Hematopoietic multipotent progenitor cell treated with erythropoietin and hydrocortisone succinate and interleukin-3 and kit ligand, for 15 days (in vitro differentiated cells): ENCODE results near the gene MATN4.

Experiments
- DNase-seq: peaks from one replicate; pipeline ENCODE4 v3.0.0-alpha.2; 2015; ENCODE audit warnings: low spot score

Gene MATN4

GRCh38 chr20:45313943-45314342 is 5.8 kb upstream of the MATN4 start:
- DNase-seq, result no peak

GRCh38 chr20:45313065-45313695 is 5.1 kb upstream of the MATN4 start:
- DNase-seq, result no peak

- no peak for DNase-seq
These were observed 4.1 kb upstream of the MATN4 start for GRCh38 chr20:45312241-45312640.

- DNase-seq, result peak; percentile 34
These were observed 3.6 kb upstream of the MATN4 start for GRCh38 chr20:45311589-45312211.

GRCh38 chr20:45309075-45309474 is 976 bp upstream of the MATN4 start:
- no peak for DNase-seq

GRCh38 chr20:45307076-45307640 is 941 bp downstream of the MATN4 start:
- no peak for DNase-seq

- peak; percentile 45 for DNase-seq
These were observed 1.6 kb downstream of the MATN4 start, which contains the start of gene RBPJL for GRCh38 chr20:45306431-45306982. TSS of gene RBPJL (plus strand) at chr20:45306840. CDS start at chr20:45306923, 83 bp downstream.

GRCh38 chr20:45305262-45305661 is 2.8 kb downstream of the MATN4 start:
- DNase-seq, result no peak

- DNase-seq, result no peak
These were observed 3.6 kb downstream of the MATN4 start for GRCh38 chr20:45304464-45304999.

GRCh38 chr20:45303586-45304463 is 4.3 kb downstream of the MATN4 start:
- no peak for DNase-seq

GRCh38 chr20:45301824-45302271 is 6.3 kb downstream of the MATN4 start:
- no peak for DNase-seq

- no peak for DNase-seq
These were observed 7.1 kb downstream of the MATN4 start for GRCh38 chr20:45300961-45301360.

GRCh38 chr20:45299786-45300185 is 8.3 kb downstream of the MATN4 start:
- DNase-seq, result no peak

- no peak for DNase-seq
These were observed 10.2 kb downstream of the MATN4 start for GRCh38 chr20:45297786-45298497.

GRCh38 chr20:45294659-45295058 is 13.4 kb downstream of the MATN4 start:
- no peak for DNase-seq

GRCh38 chr20:45294003-45294368 is 14.1 kb downstream of the MATN4 start:
- no peak for DNase-seq

GRCh38 chr20:45293041-45294002 is 14.8 kb downstream of the MATN4 start:
- DNase-seq, result peak; percentile 64

- DNase-seq, result no peak
These were observed 15.8 kb downstream of the MATN4 start for GRCh38 chr20:45292343-45292742.

- no peak for DNase-seq
These were observed 16.6 kb downstream of the MATN4 start for GRCh38 chr20:45291526-45291925.
